Keratinocyte (primary cell): ENCODE measurements around the gene ERG. TPM values are rescaled to one million over a fixed set of nuclear protein-coding genes. Genes with fewer than 3 reads are reported as not detected.

Experiments used
- DNase-seq: peaks from one replicate; pipeline ENCODE4 v3.0.0-alpha.2; 2011; ENCODE audit warnings: low read depth, missing footprints, low spot score
- FAIRE-seq: peaks from 2 replicates; lab custom pipeline; 2011; peaks lifted over from hg19 to GRCh38; lab: Jason Lieb, UNC
- H2AFZ ChIP-seq: 2 replicates; pipeline ENCODE4 v1.6.0; 2012; ENCODE audit warnings: low read length, control low read depth, inconsistent platforms; ENCODE audit not compliant: control insufficient read depth
- H3K27ac ChIP-seq: 2 replicates; pipeline ENCODE4 v1.5.1; 2011; ENCODE audit warnings: low read length; ENCODE audit not compliant: control insufficient read depth, insufficient read depth
- H3K27me3 ChIP-seq: 3 replicates; pipeline ENCODE4 v1.6.0; 2011; ENCODE audit warnings: low read length; ENCODE audit not compliant: control insufficient read depth, insufficient read depth; ENCODE audit errors: extremely low read depth
- H3K36me3 ChIP-seq, 2 experiments: 2 replicates in 1 of 2; 3 replicates in 1 of 2; pipeline ENCODE4 v1.5.1; 2011; ENCODE audit warnings: low read length in 2 of 2, mild to moderate bottlenecking in 1 of 2; ENCODE audit not compliant: control insufficient read depth in 2 of 2, insufficient read depth in 2 of 2; ENCODE audit errors: extremely low read depth in 1 of 2
- H3K4me1 ChIP-seq: 3 replicates; pipeline ENCODE4 v1.5.1; 2011; ENCODE audit warnings: low read length; ENCODE audit not compliant: control insufficient read depth, insufficient read depth; ENCODE audit errors: extremely low read depth
- H3K4me2 ChIP-seq: 3 replicates; pipeline ENCODE4 v1.6.0; 2011; ENCODE audit warnings: low read depth, low read length; ENCODE audit not compliant: control insufficient read depth, insufficient read depth; ENCODE audit errors: extremely low read depth
- H3K4me3 ChIP-seq, 3 experiments: fragments of 200-600 bp in 1 of 3; sonication (generic) in 1 of 3; 2 replicates in 2 of 3; 3 replicates in 1 of 3; pipeline ENCODE4 v1.5.1; 2011 to 2016; ENCODE audit warnings: low read length in 3 of 3, mild to moderate bottlenecking in 3 of 3, control low read depth in 2 of 3, inconsistent platforms in 1 of 3, low read depth in 1 of 3, mixed read lengths in 1 of 3, mixed run types in 1 of 3, moderate library complexity in 1 of 3; ENCODE audit not compliant: control insufficient read depth in 2 of 3, insufficient read depth in 2 of 3; ENCODE audit errors: extremely low read depth in 1 of 3
- H3K79me2 ChIP-seq: 2 replicates; pipeline ENCODE4 v1.6.0; 2012; ENCODE audit warnings: low read length; ENCODE audit not compliant: control insufficient read depth, insufficient read depth
- H3K9ac ChIP-seq: 3 replicates; pipeline ENCODE4 v1.6.0; 2011; ENCODE audit warnings: low read length; ENCODE audit not compliant: control insufficient read depth, insufficient read depth; ENCODE audit errors: extremely low read depth
- H3K9me1 ChIP-seq: 3 replicates; pipeline ENCODE4 v1.6.0; 2011; ENCODE audit warnings: low read length; ENCODE audit not compliant: control insufficient read depth, insufficient read depth; ENCODE audit errors: extremely low read depth
- H3K9me3 ChIP-seq: 2 replicates; pipeline ENCODE4 v1.5.1; 2012; ENCODE audit warnings: low read depth, low read length; ENCODE audit not compliant: control insufficient read depth
- H4K20me1 ChIP-seq: 3 replicates; pipeline ENCODE4 v1.6.0; 2011; ENCODE audit warnings: low read length; ENCODE audit not compliant: control insufficient read depth, insufficient read depth; ENCODE audit errors: extremely low read depth
- CTCF ChIP-seq, 3 experiments: IDR thresholded peaks in 1 of 3; conservative IDR thresholded peaks in 1 of 3; optimal IDR thresholded peaks in 1 of 3; 2 replicates in 2 of 3; 3 replicates in 1 of 3; pipeline versions ENCODE3 to v1.5.1; 2011; ENCODE audit warnings: low read length in 3 of 3, mild to moderate bottlenecking in 3 of 3, moderate library complexity in 2 of 3, control low read depth in 1 of 3, inconsistent platforms in 1 of 3; ENCODE audit not compliant: insufficient read depth in 2 of 3; ENCODE audit errors: extremely low read depth in 1 of 3
- EZH2 ChIP-seq: IDR thresholded peaks from one replicate; pipeline ENCODE4 v1.6.1; 2012; ENCODE audit warnings: inconsistent platforms, mild to moderate bottlenecking, low read length, moderate library complexity
- dilution Hi-C: fragments of 300-500 bp; cut with MboI; formaldehyde crosslinking; loops from one replicate; pipeline ENCODE4 v1.7.0; 2020; ENCODE audit warnings: low sequenced_read_pairs; ENCODE audit not compliant: extremely low pct_ligation_motif_present
- polyA plus RNA-seq, 5 experiments: library from polyadenylated mRNA; depleted of rRNA in 3 of 5; stranded (reverse) in 3 of 5; stranded (forward) in 1 of 5; unstranded in 1 of 5; fragments of >200 nt; gene quantifications; 1 replicate in 1 of 5; 2 replicates in 3 of 5; 3 replicates in 1 of 5; pipeline versions ENCODE4 v1.2.1 to v1.2.3, GENCODE V29; 2011 to 2012; ENCODE audit warnings: missing spikeins in 2 of 5, low read depth in 1 of 5, low replicate concordance in 1 of 5

ERG gene
- polyA plus RNA-seq, 1 donor (not counting 4 experiments of a cell fraction or from before 2014, with no cell fraction given): 0.08 TPM

- no peaks in the 10 kb centered on the region for H3K79me2 ChIP-seq
- dilution Hi-C loops: no loop called here
- H3K9me3 ChIP-seq: no peaks in the 10 kb centered on the region
- H2AFZ ChIP-seq: no peak overlapping the region
- TF ChIP-seq EZH2: no peak
- TF ChIP-seq CTCF (optimal IDR thresholded peaks at IDR 0.05 in 1 of 3, IDR thresholded peaks at IDR 0.05 in 1 of 3, conservative IDR thresholded peaks at IDR 0.05 in 1 of 3; ENCODE audit: extremely low read depth in 1 of 3, insufficient read depth in 2 of 3, low read length in 3 of 3): no peak
- H3K4me3 ChIP-seq: no peak overlapping the region
- H3K27me3 ChIP-seq: no peaks in the 10 kb centered on the region
- no peak overlapping the region for H3K9ac ChIP-seq
- H3K27ac ChIP-seq: no peak overlapping the region
- no peak overlapping the region for H3K4me2 ChIP-seq
- no peaks in the 10 kb centered on the region for H3K36me3 ChIP-seq
- no peak for FAIRE-seq
- no peaks in the 10 kb centered on the region for H3K4me1 ChIP-seq
- H3K9me1 ChIP-seq: no peaks in the 10 kb centered on the region
- no peak for DNase-seq
- H4K20me1 ChIP-seq: no peaks in the 10 kb centered on the region
Measured at GRCh38 chr21:38365521-38365920, 132.8 kb downstream of the ERG start.

DNA sequence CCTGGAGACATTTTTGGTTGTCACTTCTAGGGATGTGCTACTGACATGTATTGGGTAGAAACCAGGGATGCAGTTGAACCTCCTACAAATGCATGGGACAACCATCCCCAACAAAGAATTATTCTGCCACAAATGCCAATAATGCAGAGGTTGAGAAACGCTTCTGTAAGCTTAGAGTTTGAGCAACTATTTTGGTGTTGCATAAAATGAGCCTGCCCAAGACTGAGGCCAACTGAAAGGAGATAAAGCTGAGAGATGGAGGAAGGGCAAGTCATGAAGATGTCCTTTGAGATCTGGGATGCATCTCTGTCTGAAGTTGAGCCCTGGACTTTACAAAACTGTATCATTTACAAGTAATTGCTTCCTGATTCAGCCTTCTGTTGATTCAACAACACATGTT is 134.6 kb downstream of the ERG start:
- dilution Hi-C loops: no loop called here
- H2AFZ ChIP-seq: no peak overlapping the region
- FAIRE-seq: no peak
- no peaks in the 10 kb centered on the region for H3K9me1 ChIP-seq
- H3K4me1 ChIP-seq: no peaks in the 10 kb centered on the region
- no peaks in the 10 kb centered on the region for H4K20me1 ChIP-seq
- H3K27ac ChIP-seq: no peak overlapping the region
- H3K4me2 ChIP-seq: no peak overlapping the region
- H3K4me3 ChIP-seq: no peak overlapping the region
- no peaks in the 10 kb centered on the region for H3K79me2 ChIP-seq
- no peaks in the 10 kb centered on the region for H3K27me3 ChIP-seq
- H3K9ac ChIP-seq: no peak overlapping the region
- no peak for TF ChIP-seq CTCF (optimal IDR thresholded peaks at IDR 0.05 in 1 of 3, IDR thresholded peaks at IDR 0.05 in 1 of 3, conservative IDR thresholded peaks at IDR 0.05 in 1 of 3; ENCODE audit: extremely low read depth in 1 of 3, insufficient read depth in 2 of 3, low read length in 3 of 3)
- no peak for TF ChIP-seq EZH2
- H3K9me3 ChIP-seq: no peaks in the 10 kb centered on the region
- no peaks in the 10 kb centered on the region for H3K36me3 ChIP-seq
- no peak for DNase-seq
